ENCODE measurements around the gene FAM174C.

- TF ChIP-seq CTCF (IDR thresholded peaks at IDR 0.05 in 8 of 11, conservative IDR thresholded peaks at IDR 0.05 in 3 of 11) (no peak), POLR2A (IDR thresholded peaks at IDR 0.05) (no peak), POLR2AphosphoS5 (IDR thresholded peaks at IDR 0.05) (no peak)
Measured at GRCh38 chr19:1239420-1239795, 35.9 kb upstream of the FAM174C start.

All from spleen (tissue), 7 donors.